HepG2 (cell line): ENCODE data around the gene GRB10. TPM values are rescaled to one million over a fixed set of nuclear protein-coding genes. Genes with fewer than 3 reads are reported as not detected.

Experiments
- ATAC-seq: fragments of 200-7000 bp; cut with Tn5 transposase; 3 replicates; pipeline ENCODE4 v1.9.1; 2020; ENCODE audit warnings: mild to moderate bottlenecking, moderate library complexity
- BruUV-seq: library from RNA; stranded (reverse); fragments of 400-500 nt; replicated peaks from 2 replicates; lab custom pipeline; 2021; lab: Mats Ljungman, UMichigan
- CTCF ChIA-PET: fragments of 300-600 bp; formaldehyde crosslinking; extraction: SDS; loops from one replicate; lab custom pipeline; 2021; ENCODE audit warnings: low total read pairs, inconsistent platforms, low intra/inter-chr PET ratio; lab: Yijun Ruan, JAX
- POLR2A ChIA-PET: fragments of 350-600 bp; sonication (Branson Sonifier 250); formaldehyde crosslinking; loops from one replicate; lab custom pipeline; 2020; ENCODE audit warnings: antibody characterized with exemption, inconsistent platforms; lab: Yijun Ruan, JAX
- DNase-seq: peaks from one replicate; pipeline ENCODE4 v3.0.0-alpha.2; 2015; ENCODE audit warnings: low spot score
- FAIRE-seq: peaks from 3 replicates; lab custom pipeline; 2011; peaks lifted over from hg19 to GRCh38; lab: Jason Lieb, UNC
- H2AFZ ChIP-seq: one replicate; pipeline ENCODE4 v1.6.1; 2011; ENCODE audit warnings: low read length, inconsistent platforms
- H3K27ac ChIP-seq: fragments of 300-600 bp; 3 replicates; pipeline ENCODE4 v1.8.0; 2011; ENCODE audit warnings: mixed run types, mild to moderate bottlenecking, mixed read lengths, low read length, inconsistent platforms; ENCODE audit not compliant: insufficient read depth; ENCODE audit errors: extremely low read length
- H3K27me3 ChIP-seq, 2 experiments: fragments of 200-600 bp in 1 of 2; 2 replicates in 1 of 2; 3 replicates in 1 of 2; pipeline versions ENCODE4 v1.6.0 to v1.8.0; 2011; ENCODE audit warnings: low read length in 2 of 2, mild to moderate bottlenecking in 2 of 2, moderate library complexity in 2 of 2, inconsistent platforms in 1 of 2; ENCODE audit not compliant: insufficient read depth in 2 of 2, control insufficient read depth in 1 of 2
- H3K36me3 ChIP-seq, 2 experiments: fragments of 200-600 bp in 1 of 2; replicated peaks in 1 of 2; 2 replicates in 1 of 2; 3 replicates in 1 of 2; pipeline versions ENCODE4 v1.5.1 to v1.8.0; 2011; ENCODE audit warnings: low read length in 2 of 2, inconsistent platforms in 1 of 2; ENCODE audit not compliant: insufficient read depth in 2 of 2, control insufficient read depth in 1 of 2
- H3K4me1 ChIP-seq: 2 replicates; pipeline ENCODE4 v1.5.1; 2012; ENCODE audit warnings: low read length, inconsistent platforms; ENCODE audit not compliant: insufficient read depth
- H3K4me2 ChIP-seq: 2 replicates; pipeline ENCODE4 v1.6.0; 2011; ENCODE audit warnings: low read depth, low read length, inconsistent platforms
- H3K4me3 ChIP-seq, 3 experiments: fragments of 200-600 bp in 1 of 3; sonication (generic), shearing (Covaris generic) in 1 of 3; replicated peaks in 1 of 3; 2 replicates each; pipeline ENCODE4 v1.5.1; 2011 to 2016; ENCODE audit warnings: low read length in 3 of 3, inconsistent platforms in 2 of 3, low read depth in 2 of 3, mild to moderate bottlenecking in 2 of 3, control low read depth in 1 of 3, mixed read lengths in 1 of 3; ENCODE audit not compliant: insufficient read depth in 1 of 3
- H3K79me2 ChIP-seq: one replicate; pipeline ENCODE4 v1.6.1; 2011; ENCODE audit warnings: low read length, inconsistent platforms; ENCODE audit not compliant: insufficient read depth
- H3K9ac ChIP-seq: 2 replicates; pipeline ENCODE4 v1.6.0; 2011; ENCODE audit warnings: mild to moderate bottlenecking, low read depth, low read length, inconsistent platforms; ENCODE audit not compliant: insufficient read depth
- H3K9me3 ChIP-seq: 2 replicates; pipeline ENCODE4 v1.5.1; 2012; ENCODE audit warnings: mild to moderate bottlenecking, low read length
- H4K20me1 ChIP-seq: 2 replicates; pipeline ENCODE4 v1.6.0; 2011; ENCODE audit warnings: inconsistent platforms, mild to moderate bottlenecking, low read length, moderate library complexity; ENCODE audit not compliant: insufficient read depth
- MXI1 ChIP-seq: IDR thresholded peaks from 3 replicates; pipeline ENCODE4 v1.6.1; 2012; ENCODE audit warnings: low read depth, low read length, inconsistent platforms, borderline replicate concordance
- PRPF4 ChIP-seq: fragments of 200-400 bp; formaldehyde crosslinking; IDR thresholded peaks from 2 replicates; pipeline ENCODE4 v1.6.1; 2016; ENCODE audit warnings: low read length, low read depth; ENCODE audit not compliant: poor library complexity, severe bottlenecking
- REPIN1 ChIP-seq: sonication (generic); formaldehyde crosslinking; IDR thresholded peaks from 2 replicates; pipeline ENCODE4 v1.8.0; 2022; ENCODE audit warnings: missing genetic modification reagents, low read depth, mild to moderate bottlenecking, borderline replicate concordance
- ZNF3 ChIP-seq: IDR thresholded peaks from 2 replicates; pipeline ENCODE4 v1.7.0; 2017; ENCODE audit warnings: inconsistent platforms
- WGBS: methylation state at CpG from one replicate; pipeline ENCODE4 v1.1.6; 2017; ENCODE audit warnings: low lambda C conversion rate; 5-methylcytosine and 5-hydroxymethylcytosine counted together
- in situ Hi-C: cut with HindIII; loops from 2 replicates; pipeline ENCODE4 v1.10.0; 2017; ENCODE audit warnings: low pct_unique_long_range_greater_than_20kb; ENCODE audit not compliant: extremely low pct_ligation_motif_present
- intact Hi-C: fragments of 100-400 bp; cut with micrococcal nuclease; formaldehyde crosslinking; loops from one replicate; pipeline ENCODE4 v1.10.0; 2022; ENCODE audit not compliant: unreplicated experiment
- polyA plus RNA-seq, 8 experiments: library from polyadenylated mRNA; depleted of rRNA in 3 of 8; stranded (reverse) in 7 of 8; unstranded in 1 of 8; fragments of >200 nt; fragmentation: Illumina TruSeq in 4 of 8; extraction: Trizol in 4 of 8; gene quantifications; 2 replicates each; pipeline versions ENCODE4 v1.2.1 to v1.2.3, GENCODE V29; 2011 to 2016; ENCODE audit warnings: low read depth in 4 of 8, missing spikeins in 1 of 8, mixed read lengths in 1 of 8; ENCODE audit not compliant: insufficient read depth in 1 of 8
- total RNA-seq, 5 experiments: library from RNA; depleted of rRNA; stranded (reverse); fragments of >200 nt; fragmentation: Illumina TruSeq; extraction: Trizol; gene quantifications; 2 replicates each; pipeline ENCODE4 v1.2.3, GENCODE V29; 2016; ENCODE audit warnings: low read depth in 1 of 5
- TF ChIP-seq, protein P1 (sequence below), 2 experiments: IDR thresholded peaks; 2 replicates each; pipeline ENCODE4 v1.6.1; 2011 to 2012; ENCODE audit warnings: low read length in 2 of 2, borderline replicate concordance in 1 of 2, low read depth in 1 of 2, mild to moderate bottlenecking in 1 of 2, moderate library complexity in 1 of 2
- TF ChIP-seq, protein P2 (sequence below): fragments of 450-650 bp; IDR thresholded peaks from 2 replicates; pipeline ENCODE4 v1.6.1; 2017
- TF ChIP-seq, protein P3 (sequence below): sonication (generic); formaldehyde crosslinking; IDR thresholded peaks from 2 replicates; pipeline ENCODE4 v1.5.0; 2020; ENCODE audit warnings: missing genetic modification reagents
- TF ChIP-seq, protein P4 (sequence below): sonication (generic); formaldehyde crosslinking; IDR thresholded peaks from 2 replicates; pipeline ENCODE4 v1.5.1; 2020; ENCODE audit warnings: missing genetic modification reagents, mild to moderate bottlenecking, borderline replicate concordance
- TF ChIP-seq, protein P5 (sequence below): sonication (generic); formaldehyde crosslinking; IDR thresholded peaks from 2 replicates; pipeline ENCODE4 v1.4.0; 2020; ENCODE audit warnings: missing genetic modification reagents, mild to moderate bottlenecking, borderline replicate concordance
- TF ChIP-seq, protein P6 (sequence below): sonication (generic); formaldehyde crosslinking; conservative IDR thresholded peaks from 2 replicates; pipeline ENCODE4 v1.4.0; 2020; ENCODE audit warnings: missing genetic modification reagents
- TF ChIP-seq, protein P7 (sequence below): sonication (generic); formaldehyde crosslinking; IDR thresholded peaks from 2 replicates; pipeline ENCODE4 v1.8.0; 2022; ENCODE audit warnings: mild to moderate bottlenecking, missing genetic modification reagents, borderline replicate concordance

GRB10 gene
- total and polyA plus RNA-seq, 2 of the 13 experiments (the other 11 are each of a cell fraction or from before 2014, with no cell fraction given) = 4.0 to 6.8 TPM

DNA sequence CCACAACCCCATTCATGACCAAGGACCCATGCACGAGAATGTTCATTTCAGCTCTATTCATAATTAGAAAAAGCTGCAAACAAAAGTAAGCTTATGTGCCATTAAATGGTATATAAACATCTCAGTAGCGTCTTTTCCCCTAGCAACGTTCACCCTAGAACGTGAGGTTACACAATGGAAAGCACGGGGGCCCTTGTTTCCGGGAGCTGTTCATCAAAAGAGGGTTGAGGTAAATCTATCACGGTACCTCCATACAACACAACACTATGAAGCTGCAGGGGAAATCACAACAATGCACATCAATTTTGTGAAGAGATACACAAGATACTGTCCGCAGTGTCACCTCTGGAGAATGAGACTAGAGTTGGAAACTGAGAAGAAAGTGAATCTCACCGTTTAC, 136.6 kb downstream of the GRB10 start:
- Histone ChIP-seq H3K27ac (no peak overlapping the region), H3K36me3 (no peaks in the 10 kb centered on the region), H3K27me3 (no peaks in the 10 kb centered on the region), H3K9ac (no peak overlapping the region), H2AFZ (no peak overlapping the region), H3K9me3 (no peaks in the 10 kb centered on the region), H3K4me1 (peaks cover 14% of the 10 kb centered on the region), H3K4me3 (no peak overlapping the region), H4K20me1 (no peaks in the 10 kb centered on the region), H3K79me2 (no peaks in the 10 kb centered on the region), H3K4me2 (no peak overlapping the region)
- intact Hi-C loops (no loop called here), in situ Hi-C loops (no loop called here)
- ATAC-seq (no peak), DNase-seq (no peak), FAIRE-seq (no peak)
- WGBS = 84% methylated on average over 9 of the region's 9 CpGs
- POLR2A ChIA-PET = no interaction called here
- BruUV-seq = no TSS peak
- CTCF ChIA-PET = no interaction called here
- TF ChIP-seq, protein P1, sequence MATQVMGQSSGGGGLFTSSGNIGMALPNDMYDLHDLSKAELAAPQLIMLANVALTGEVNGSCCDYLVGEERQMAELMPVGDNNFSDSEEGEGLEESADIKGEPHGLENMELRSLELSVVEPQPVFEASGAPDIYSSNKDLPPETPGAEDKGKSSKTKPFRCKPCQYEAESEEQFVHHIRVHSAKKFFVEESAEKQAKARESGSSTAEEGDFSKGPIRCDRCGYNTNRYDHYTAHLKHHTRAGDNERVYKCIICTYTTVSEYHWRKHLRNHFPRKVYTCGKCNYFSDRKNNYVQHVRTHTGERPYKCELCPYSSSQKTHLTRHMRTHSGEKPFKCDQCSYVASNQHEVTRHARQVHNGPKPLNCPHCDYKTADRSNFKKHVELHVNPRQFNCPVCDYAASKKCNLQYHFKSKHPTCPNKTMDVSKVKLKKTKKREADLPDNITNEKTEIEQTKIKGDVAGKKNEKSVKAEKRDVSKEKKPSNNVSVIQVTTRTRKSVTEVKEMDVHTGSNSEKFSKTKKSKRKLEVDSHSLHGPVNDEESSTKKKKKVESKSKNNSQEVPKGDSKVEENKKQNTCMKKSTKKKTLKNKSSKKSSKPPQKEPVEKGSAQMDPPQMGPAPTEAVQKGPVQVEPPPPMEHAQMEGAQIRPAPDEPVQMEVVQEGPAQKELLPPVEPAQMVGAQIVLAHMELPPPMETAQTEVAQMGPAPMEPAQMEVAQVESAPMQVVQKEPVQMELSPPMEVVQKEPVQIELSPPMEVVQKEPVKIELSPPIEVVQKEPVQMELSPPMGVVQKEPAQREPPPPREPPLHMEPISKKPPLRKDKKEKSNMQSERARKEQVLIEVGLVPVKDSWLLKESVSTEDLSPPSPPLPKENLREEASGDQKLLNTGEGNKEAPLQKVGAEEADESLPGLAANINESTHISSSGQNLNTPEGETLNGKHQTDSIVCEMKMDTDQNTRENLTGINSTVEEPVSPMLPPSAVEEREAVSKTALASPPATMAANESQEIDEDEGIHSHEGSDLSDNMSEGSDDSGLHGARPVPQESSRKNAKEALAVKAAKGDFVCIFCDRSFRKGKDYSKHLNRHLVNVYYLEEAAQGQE (IDR thresholded peaks at IDR 0.05; ENCODE audit: borderline replicate concordance in 1 of 2, low read depth in 1 of 2, low read length in 2 of 2) = no peak
- TF ChIP-seq, protein P2, sequence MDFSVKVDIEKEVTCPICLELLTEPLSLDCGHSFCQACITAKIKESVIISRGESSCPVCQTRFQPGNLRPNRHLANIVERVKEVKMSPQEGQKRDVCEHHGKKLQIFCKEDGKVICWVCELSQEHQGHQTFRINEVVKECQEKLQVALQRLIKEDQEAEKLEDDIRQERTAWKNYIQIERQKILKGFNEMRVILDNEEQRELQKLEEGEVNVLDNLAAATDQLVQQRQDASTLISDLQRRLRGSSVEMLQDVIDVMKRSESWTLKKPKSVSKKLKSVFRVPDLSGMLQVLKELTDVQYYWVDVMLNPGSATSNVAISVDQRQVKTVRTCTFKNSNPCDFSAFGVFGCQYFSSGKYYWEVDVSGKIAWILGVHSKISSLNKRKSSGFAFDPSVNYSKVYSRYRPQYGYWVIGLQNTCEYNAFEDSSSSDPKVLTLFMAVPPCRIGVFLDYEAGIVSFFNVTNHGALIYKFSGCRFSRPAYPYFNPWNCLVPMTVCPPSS = no peak
- TF ChIP-seq ZNF3 (CRISPR knock-in tag) (no peak), MXI1 (no peak), PRPF4 (no peak), REPIN1 (CRISPR knock-in tag) (no peak)
- TF ChIP-seq, protein P3, sequence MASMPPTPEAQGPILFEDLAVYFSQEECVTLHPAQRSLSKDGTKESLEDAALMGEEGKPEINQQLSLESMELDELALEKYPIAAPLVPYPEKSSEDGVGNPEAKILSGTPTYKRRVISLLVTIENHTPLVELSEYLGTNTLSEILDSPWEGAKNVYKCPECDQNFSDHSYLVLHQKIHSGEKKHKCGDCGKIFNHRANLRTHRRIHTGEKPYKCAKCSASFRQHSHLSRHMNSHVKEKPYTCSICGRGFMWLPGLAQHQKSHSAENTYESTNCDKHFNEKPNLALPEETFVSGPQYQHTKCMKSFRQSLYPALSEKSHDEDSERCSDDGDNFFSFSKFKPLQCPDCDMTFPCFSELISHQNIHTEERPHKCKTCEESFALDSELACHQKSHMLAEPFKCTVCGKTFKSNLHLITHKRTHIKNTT = no peak
- TF ChIP-seq, protein P4, sequence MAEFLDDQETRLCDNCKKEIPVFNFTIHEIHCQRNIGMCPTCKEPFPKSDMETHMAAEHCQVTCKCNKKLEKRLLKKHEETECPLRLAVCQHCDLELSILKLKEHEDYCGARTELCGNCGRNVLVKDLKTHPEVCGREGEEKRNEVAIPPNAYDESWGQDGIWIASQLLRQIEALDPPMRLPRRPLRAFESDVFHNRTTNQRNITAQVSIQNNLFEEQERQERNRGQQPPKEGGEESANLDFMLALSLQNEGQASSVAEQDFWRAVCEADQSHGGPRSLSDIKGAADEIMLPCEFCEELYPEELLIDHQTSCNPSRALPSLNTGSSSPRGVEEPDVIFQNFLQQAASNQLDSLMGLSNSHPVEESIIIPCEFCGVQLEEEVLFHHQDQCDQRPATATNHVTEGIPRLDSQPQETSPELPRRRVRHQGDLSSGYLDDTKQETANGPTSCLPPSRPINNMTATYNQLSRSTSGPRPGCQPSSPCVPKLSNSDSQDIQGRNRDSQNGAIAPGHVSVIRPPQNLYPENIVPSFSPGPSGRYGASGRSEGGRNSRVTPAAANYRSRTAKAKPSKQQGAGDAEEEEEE (CRISPR knock-in tag) = no peak
- TF ChIP-seq, protein P5, sequence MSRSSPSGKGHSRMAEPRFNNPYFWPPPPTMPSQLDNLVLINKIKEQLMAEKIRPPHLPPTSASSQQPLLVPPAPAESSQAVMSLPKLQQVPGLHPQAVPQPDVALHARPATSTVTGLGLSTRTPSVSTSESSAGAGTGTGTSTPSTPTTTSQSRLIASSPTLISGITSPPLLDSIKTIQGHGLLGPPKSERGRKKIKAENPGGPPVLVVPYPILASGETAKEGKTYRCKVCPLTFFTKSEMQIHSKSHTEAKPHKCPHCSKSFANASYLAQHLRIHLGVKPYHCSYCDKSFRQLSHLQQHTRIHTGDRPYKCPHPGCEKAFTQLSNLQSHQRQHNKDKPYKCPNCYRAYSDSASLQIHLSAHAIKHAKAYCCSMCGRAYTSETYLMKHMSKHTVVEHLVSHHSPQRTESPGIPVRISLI (CRISPR knock-in tag) = no peak
- TF ChIP-seq, protein P6, sequence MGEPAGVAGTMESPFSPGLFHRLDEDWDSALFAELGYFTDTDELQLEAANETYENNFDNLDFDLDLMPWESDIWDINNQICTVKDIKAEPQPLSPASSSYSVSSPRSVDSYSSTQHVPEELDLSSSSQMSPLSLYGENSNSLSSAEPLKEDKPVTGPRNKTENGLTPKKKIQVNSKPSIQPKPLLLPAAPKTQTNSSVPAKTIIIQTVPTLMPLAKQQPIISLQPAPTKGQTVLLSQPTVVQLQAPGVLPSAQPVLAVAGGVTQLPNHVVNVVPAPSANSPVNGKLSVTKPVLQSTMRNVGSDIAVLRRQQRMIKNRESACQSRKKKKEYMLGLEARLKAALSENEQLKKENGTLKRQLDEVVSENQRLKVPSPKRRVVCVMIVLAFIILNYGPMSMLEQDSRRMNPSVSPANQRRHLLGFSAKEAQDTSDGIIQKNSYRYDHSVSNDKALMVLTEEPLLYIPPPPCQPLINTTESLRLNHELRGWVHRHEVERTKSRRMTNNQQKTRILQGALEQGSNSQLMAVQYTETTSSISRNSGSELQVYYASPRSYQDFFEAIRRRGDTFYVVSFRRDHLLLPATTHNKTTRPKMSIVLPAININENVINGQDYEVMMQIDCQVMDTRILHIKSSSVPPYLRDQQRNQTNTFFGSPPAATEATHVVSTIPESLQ (CRISPR knock-in tag) = no peak
- TF ChIP-seq, protein P7, sequence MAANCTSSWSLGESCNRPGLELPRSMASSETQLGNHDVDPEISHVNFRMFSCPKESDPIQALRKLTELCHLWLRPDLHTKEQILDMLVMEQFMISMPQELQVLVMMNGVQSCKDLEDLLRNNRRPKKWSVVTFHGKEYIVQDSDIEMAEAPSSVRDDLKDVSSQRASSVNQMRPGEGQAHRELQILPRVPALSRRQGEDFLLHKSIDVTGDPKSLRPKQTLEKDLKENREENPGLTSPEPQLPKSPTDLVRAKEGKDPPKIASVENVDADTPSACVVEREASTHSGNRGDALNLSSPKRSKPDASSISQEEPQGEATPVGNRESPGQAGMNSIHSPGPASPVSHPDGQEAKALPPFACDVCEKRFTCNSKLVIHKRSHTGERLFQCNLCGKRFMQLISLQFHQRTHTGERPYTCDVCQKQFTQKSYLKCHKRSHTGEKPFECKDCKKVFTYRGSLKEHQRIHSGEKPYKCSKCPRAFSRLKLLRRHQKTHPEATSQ (CRISPR knock-in tag) = no peak
